Sigmoid colon (tissue), 7 donors: ENCODE measurements around the gene ABCA8. TPM values are rescaled to one million over a fixed set of nuclear protein-coding genes. Genes with fewer than 3 reads are reported as not detected.
"Not testable (repeated sequence)": the region's sequence is repeated elsewhere in the genome, so short reads cannot be mapped to it uniquely, and the experiment has no call there.

Source experiments
- DNase-seq: peaks from one replicate; pipeline ENCODE4 v3.0.0-alpha.2; 2019
- H3K27ac ChIP-seq, 4 donors: fragments of 200-600 bp; sonication (generic); one replicate each; pipeline ENCODE4 v1.5.1; 2016 to 2019; ENCODE audit warnings: mild to moderate bottlenecking in 1 of 4
- H3K27me3 ChIP-seq, 3 donors: fragments of 200-600 bp; sonication (generic); one replicate each; pipeline ENCODE4 v1.5.1; 2019; ENCODE audit warnings: mild to moderate bottlenecking in 1 of 3
- H3K36me3 ChIP-seq, 4 donors: fragments of 200-600 bp; sonication (generic); one replicate each; pipeline ENCODE4 v1.5.1; 2016 to 2019
- H3K4me1 ChIP-seq, 4 donors: fragments of 200-600 bp; sonication (generic); one replicate each; pipeline ENCODE4 v1.5.1; 2017 to 2019
- H3K4me3 ChIP-seq, 4 donors: fragments of 200-600 bp; sonication (generic); one replicate each; pipeline ENCODE4 v1.5.1; 2017 to 2019; ENCODE audit warnings: mild to moderate bottlenecking in 2 of 4, moderate library complexity in 1 of 4
- H3K9me3 ChIP-seq, 4 donors: fragments of 200-600 bp in 3 of 4; sonication (generic) in 3 of 4; one replicate each; pipeline versions ENCODE4 v1.5.1 to v1.6.1; 2013 to 2019
- EP300 ChIP-seq, 4 donors: sonication (generic); formaldehyde crosslinking; IDR thresholded peaks; one replicate each; pipeline ENCODE4 v1.6.1; 2017; ENCODE audit warnings: antibody characterized with exemption in 4 of 4
- POLR2A ChIP-seq, 2 donors: fragments of 450-650 bp; IDR thresholded peaks; one replicate each; pipeline ENCODE4 v1.6.1; 2016; ENCODE audit warnings: antibody characterized with exemption in 2 of 2, mild to moderate bottlenecking in 2 of 2, moderate library complexity in 2 of 2
- POLR2AphosphoS5 ChIP-seq, 4 donors: sonication (generic); formaldehyde crosslinking; IDR thresholded peaks; one replicate each; pipeline ENCODE4 v1.6.1; 2017; ENCODE audit warnings: antibody characterized with exemption in 4 of 4
- WGBS, 2 donors: extraction: QIAGEN DNeasy Blood & Tissue Kit; methylation state at CpG; one replicate each; pipeline ENCODE4 v1.1.7; 2013; 5-methylcytosine and 5-hydroxymethylcytosine counted together
- intact Hi-C: fragments of 100-400 bp; cut with DNase I; formaldehyde crosslinking; loops from one replicate; pipeline ENCODE4 v1.15.1; 2023
- polyA plus RNA-seq, 3 donors: library from polyadenylated mRNA; stranded (reverse); fragments of 200-250 nt; gene quantifications; one replicate each; pipeline ENCODE4 v1.2.3, GENCODE V29; 2013
- total RNA-seq, 4 donors: library from RNA; depleted of rRNA; stranded (reverse); fragments of >200 nt; gene quantifications; one replicate each; pipeline ENCODE4 v1.1.0, GENCODE V29; 2016
- TF ChIP-seq, protein P1 (sequence below), 4 experiments: fragments of 450-650 bp in 3 of 4; fragments of 200-600 bp in 1 of 4; IDR thresholded peaks; one replicate each; pipeline ENCODE4 v1.5.1; 2016 to 2019; ENCODE audit warnings: antibody characterized with exemption in 4 of 4, mild to moderate bottlenecking in 3 of 4, moderate library complexity in 2 of 4
- donor health status: healthy with polysubstance abuse.
- donor health status: Bipolar disorder and iron deficiency.
- donor health status: healthy.

ABCA8 gene
- total and polyA plus RNA-seq, 7 donors = 2.8 to 71.5 (median 20.0) TPM

DNA sequence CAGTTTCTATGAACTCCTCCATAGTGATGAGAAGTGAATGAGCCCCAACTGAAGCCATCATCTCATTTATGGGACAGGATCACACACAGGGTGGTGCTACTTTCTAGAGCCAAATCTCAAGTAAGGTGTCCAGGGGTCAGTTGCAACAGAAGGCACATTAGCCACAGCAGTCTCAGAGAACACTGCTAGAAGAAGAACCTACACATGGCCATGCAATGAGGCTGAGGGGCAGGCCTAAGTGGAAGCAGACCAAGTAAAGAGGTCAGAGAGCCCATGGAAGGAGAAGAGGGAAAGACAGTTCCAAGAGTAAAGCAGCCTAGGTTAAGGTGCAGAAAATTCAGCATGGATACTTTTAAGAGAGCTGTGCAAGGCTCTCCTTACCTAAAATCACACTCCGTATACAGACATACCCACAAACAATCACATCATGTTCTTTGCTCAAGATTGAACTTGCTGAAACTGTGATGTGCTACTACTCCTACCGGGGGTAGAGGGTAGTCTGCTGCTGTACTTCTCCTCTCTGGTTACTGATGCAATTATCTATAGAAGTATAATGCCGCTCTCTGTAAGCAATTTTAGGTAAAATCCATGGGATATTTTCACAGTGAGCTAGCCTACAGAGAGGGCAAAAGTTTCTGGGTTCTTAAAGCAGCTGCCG lies 1.7 kb downstream of the ABCA8 start:
- TF ChIP-seq, protein P1, sequence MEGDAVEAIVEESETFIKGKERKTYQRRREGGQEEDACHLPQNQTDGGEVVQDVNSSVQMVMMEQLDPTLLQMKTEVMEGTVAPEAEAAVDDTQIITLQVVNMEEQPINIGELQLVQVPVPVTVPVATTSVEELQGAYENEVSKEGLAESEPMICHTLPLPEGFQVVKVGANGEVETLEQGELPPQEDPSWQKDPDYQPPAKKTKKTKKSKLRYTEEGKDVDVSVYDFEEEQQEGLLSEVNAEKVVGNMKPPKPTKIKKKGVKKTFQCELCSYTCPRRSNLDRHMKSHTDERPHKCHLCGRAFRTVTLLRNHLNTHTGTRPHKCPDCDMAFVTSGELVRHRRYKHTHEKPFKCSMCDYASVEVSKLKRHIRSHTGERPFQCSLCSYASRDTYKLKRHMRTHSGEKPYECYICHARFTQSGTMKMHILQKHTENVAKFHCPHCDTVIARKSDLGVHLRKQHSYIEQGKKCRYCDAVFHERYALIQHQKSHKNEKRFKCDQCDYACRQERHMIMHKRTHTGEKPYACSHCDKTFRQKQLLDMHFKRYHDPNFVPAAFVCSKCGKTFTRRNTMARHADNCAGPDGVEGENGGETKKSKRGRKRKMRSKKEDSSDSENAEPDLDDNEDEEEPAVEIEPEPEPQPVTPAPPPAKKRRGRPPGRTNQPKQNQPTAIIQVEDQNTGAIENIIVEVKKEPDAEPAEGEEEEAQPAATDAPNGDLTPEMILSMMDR (IDR thresholded peaks at IDR 0.05) = no peak
- TF ChIP-seq POLR2AphosphoS5 (IDR thresholded peaks at IDR 0.05) = no peak
- no peaks in the 10 kb centered on the region for H3K9me3 ChIP-seq
- peak overlapping the region in 1 of 4 donors; percentile 55 for H3K27ac ChIP-seq
- WGBS, 2 donors = 86 to 87% methylated on average over 4 of the region's 4 CpGs
- no peaks in the 10 kb centered on the region for H3K27me3 ChIP-seq
- no peak for DNase-seq
- H3K36me3 ChIP-seq = no peaks in the 10 kb centered on the region
- intact Hi-C loops = no loop called here
- H3K4me1 ChIP-seq = no peaks in the 10 kb centered on the region
- H3K4me3 ChIP-seq = peak overlapping the region; percentile 5 to 36 (median 20)

DNA sequence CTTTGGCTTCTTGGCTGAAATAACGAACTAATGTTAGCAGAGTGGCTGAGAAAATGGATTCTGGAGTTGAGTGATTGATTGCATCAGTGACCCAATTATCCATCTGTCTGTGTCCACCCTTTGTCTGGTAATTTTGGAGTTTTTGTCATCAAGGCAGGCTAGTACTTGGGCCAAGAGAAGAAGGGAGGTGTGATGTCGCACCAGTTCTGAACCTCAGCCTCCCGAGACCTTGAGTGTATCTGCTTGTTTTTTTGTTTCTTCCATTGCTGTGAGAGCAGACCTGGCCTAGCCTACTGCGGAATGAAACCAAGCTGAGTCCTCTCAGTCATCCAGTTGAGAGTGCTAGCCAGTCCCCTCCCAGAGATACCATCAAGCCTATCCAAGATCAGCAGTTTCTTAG lies 4.5 kb downstream of the ABCA8 start:
- H3K36me3 ChIP-seq = no peaks in the 10 kb centered on the region
- intact Hi-C loops = no loop called here

DNA sequence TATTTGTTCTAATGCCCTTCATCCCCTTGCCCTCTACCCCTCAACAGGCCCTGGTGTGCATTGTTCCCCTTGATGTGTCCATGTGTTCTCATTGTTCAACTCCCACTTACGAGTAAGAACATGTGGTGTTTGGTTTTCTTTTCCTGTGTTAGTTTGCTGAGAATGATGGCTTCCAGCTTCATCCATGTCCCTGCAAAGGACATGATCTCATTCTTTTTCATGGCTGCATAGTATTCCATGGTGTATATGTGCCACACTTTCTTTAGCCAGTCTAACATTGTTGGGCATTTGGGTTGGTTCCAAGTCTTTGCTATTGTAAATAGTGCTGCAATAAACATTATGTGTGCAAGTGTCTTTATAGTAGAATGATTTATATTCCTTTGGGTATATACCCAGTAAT lies 7.3 kb downstream of the ABCA8 start:
- H3K4me3 ChIP-seq, H3K4me1 ChIP-seq, H3K27me3 ChIP-seq, H3K36me3 ChIP-seq, H3K27ac ChIP-seq, intact Hi-C loops, H3K9me3 ChIP-seq, DNase-seq: not testable (repeated sequence)
- WGBS, 2 donors = 88 to 95% methylated on average over 1 of the region's 1 CpG

More for the DNA sequence above, 4.5 kb downstream of the ABCA8 start:
- no peaks in the 10 kb centered on the region for H3K4me1 ChIP-seq
- no peak overlapping the region for H3K27ac ChIP-seq
- no peaks in the 10 kb centered on the region for H3K27me3 ChIP-seq
- 85 to 89% methylated on average over 4 of the region's 4 CpGs for WGBS, 2 donors
- H3K9me3 ChIP-seq = no peaks in the 10 kb centered on the region
- no peak for DNase-seq
- TF ChIP-seq POLR2A (IDR thresholded peaks at IDR 0.05) = no peak
- TF ChIP-seq EP300 (IDR thresholded peaks at IDR 0.05) = no peak
- TF ChIP-seq POLR2AphosphoS5 (IDR thresholded peaks at IDR 0.05) = no peak
- TF ChIP-seq, protein P1 (IDR thresholded peaks at IDR 0.05) = no peak
- H3K4me3 ChIP-seq = no peak overlapping the region

DNA sequence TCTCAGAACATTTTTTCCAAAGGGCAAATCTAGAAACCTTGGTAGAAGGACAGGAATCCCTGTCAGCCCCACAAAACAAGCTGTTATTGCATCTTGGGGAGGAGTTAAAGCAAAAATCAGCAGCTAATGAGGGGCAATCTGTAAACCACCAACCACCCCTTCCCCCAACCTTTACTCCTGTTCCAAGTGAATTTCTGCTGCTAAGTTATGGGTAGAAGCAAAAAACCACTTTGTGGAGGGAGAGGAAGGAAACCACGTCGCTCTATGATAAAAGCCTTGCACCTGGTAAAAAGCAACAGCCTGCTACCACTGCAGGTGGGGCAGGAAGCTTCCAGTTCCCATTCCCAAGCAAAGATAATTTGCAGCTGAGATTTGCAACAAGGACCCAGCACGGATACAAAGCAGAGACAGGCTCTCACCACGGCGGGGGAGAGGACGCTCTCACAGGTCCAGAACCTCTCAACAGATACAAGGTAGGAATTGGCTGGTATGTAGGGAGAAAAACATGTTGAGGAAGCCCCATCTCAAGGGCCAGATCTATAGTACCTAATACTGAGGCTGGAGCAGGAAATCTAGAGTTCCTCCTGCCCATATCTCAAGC lies 10.7 kb downstream of the ABCA8 start:
- Histone ChIP-seq H3K9me3 (no peaks in the 10 kb centered on the region), H3K4me1 (no peaks in the 10 kb centered on the region), H3K27me3 (no peaks in the 10 kb centered on the region), H3K27ac (no peak overlapping the region), H3K4me3 (no peak overlapping the region), H3K36me3 (no peaks in the 10 kb centered on the region)
- WGBS, 2 donors = 53 to 80% methylated on average over 6 of the region's 6 CpGs
- TF ChIP-seq, protein P1 (IDR thresholded peaks at IDR 0.05) = no peak
- TF ChIP-seq EP300 (IDR thresholded peaks at IDR 0.05) (no peak), POLR2A (IDR thresholded peaks at IDR 0.05) (no peak), POLR2AphosphoS5 (IDR thresholded peaks at IDR 0.05) (no peak)
- intact Hi-C loops = no loop called here
- DNase-seq = no peak

DNA sequence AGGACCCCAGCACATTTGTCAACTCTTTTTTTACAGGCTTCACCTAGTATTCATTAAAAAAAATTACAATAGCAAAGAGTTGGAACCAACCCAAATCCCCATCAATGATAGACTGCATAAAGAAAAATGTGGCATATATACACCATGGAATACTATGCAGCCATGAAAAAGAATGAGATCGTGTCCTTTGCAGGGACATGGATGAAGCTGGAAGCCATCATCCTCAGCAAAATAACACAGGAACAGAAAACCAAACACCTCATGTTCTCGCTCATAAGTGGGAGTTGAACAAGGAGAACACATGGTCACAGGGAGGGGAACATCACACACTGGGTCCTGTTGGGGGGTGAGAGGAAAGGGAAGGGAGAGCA lies 11.4 kb downstream of the ABCA8 start:
- H3K4me1 ChIP-seq, intact Hi-C loops, H3K4me3 ChIP-seq, DNase-seq, H3K9me3 ChIP-seq, H3K36me3 ChIP-seq, H3K27ac ChIP-seq, H3K27me3 ChIP-seq: not testable (repeated sequence)
- WGBS, 2 donors = 93 to 95% methylated on average over 2 of the region's 2 CpGs
